Osteoblast (primary cell): ENCODE measurements around the gene IFT22. TPM values are rescaled to one million over a fixed set of nuclear protein-coding genes. Genes with fewer than 3 reads are reported as not detected.
"Not testable (repeated sequence)": the region's sequence is repeated elsewhere in the genome, so short reads cannot be mapped to it uniquely, and the experiment has no call there.

Source experiments
- DNase-seq: peaks from one replicate; pipeline ENCODE4 v3.0.0; 2011; ENCODE audit warnings: low spot score, mixed read lengths; ENCODE audit not compliant: insufficient read length; ENCODE audit errors: missing footprints
- H2AFZ ChIP-seq: 2 replicates; pipeline ENCODE4 v1.6.0; 2011; ENCODE audit warnings: mild to moderate bottlenecking, low read length
- H3K27ac ChIP-seq: 2 replicates; pipeline ENCODE4 v1.5.1; 2011; ENCODE audit warnings: mild to moderate bottlenecking, low read depth, low read length, moderate library complexity
- H3K27me3 ChIP-seq: 2 replicates; pipeline ENCODE4 v1.6.0; 2012; ENCODE audit warnings: mild to moderate bottlenecking, control low read depth, inconsistent platforms, low read length, moderate library complexity; ENCODE audit not compliant: insufficient read depth
- H3K36me3 ChIP-seq: 2 replicates; pipeline ENCODE4 v1.5.1; 2011; ENCODE audit warnings: mild to moderate bottlenecking, low read length, control low read depth, moderate library complexity; ENCODE audit not compliant: insufficient read depth
- H3K4me1 ChIP-seq: 2 replicates; pipeline ENCODE4 v1.5.1; 2011; ENCODE audit warnings: mild to moderate bottlenecking, low read length, control low read depth, moderate library complexity; ENCODE audit not compliant: insufficient read depth
- H3K4me2 ChIP-seq: 2 replicates; pipeline ENCODE4 v1.6.0; 2011; ENCODE audit warnings: mild to moderate bottlenecking, low read length; ENCODE audit not compliant: insufficient read depth
- H3K4me3 ChIP-seq: fragments of 200-600 bp; sonication (generic); 3 replicates; pipeline ENCODE4 v1.5.1; 2012; ENCODE audit warnings: mild to moderate bottlenecking, low read length, inconsistent platforms; ENCODE audit not compliant: insufficient read depth
- H3K79me2 ChIP-seq: 2 replicates; pipeline ENCODE4 v1.6.0; 2012; ENCODE audit warnings: mild to moderate bottlenecking, low read length, control low read depth, inconsistent platforms; ENCODE audit not compliant: insufficient read depth
- H3K9me3 ChIP-seq: 2 replicates; pipeline ENCODE4 v1.5.1; 2011; ENCODE audit warnings: low read depth, low read length, control low read depth
- H4K20me1 ChIP-seq: 2 replicates; pipeline ENCODE4 v1.6.0; 2012; ENCODE audit warnings: mild to moderate bottlenecking, low read length, control low read depth; ENCODE audit not compliant: insufficient read depth
- CTCF ChIP-seq: IDR thresholded peaks from 2 replicates; pipeline ENCODE4 v1.5.1; 2011; ENCODE audit warnings: mild to moderate bottlenecking, low read depth, low read length, moderate library complexity; ENCODE audit errors: extremely low read depth
- total RNA-seq: library from RNA; depleted of rRNA; stranded (reverse); fragments of >200 nt; gene quantifications from 2 replicates; pipeline ENCODE4 v1.2.3, GENCODE V29; 2012

IFT22 gene
- total RNA-seq, 1 donor: 35.8 TPM

DNA sequence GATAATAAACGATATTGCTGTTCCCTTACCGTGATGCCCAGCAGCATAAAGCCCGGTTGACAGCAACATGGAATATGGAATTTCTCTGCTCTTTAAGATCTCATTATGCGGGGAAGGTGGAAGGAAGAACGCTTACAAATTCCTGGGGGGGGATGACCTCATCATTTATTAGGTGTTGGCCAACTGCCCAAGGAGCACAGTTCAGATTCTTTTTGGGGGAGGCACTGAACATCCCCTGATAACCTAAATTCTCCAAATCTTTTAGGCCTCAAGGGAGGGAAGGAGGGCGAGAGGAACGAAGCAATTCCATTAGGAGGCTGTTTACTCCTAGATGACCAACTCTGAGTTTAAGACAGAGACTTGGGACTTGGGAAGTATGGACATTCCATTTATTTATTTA is 35.8 kb upstream of the IFT22 start:
- Histone ChIP-seq H3K79me2 (no peaks in the 10 kb centered on the region), H4K20me1 (no peaks in the 10 kb centered on the region), H3K4me3 (no peak overlapping the region), H3K9me3 (no peaks in the 10 kb centered on the region), H3K4me2 (no peak overlapping the region), H3K36me3 (no peaks in the 10 kb centered on the region), H3K27me3 (peaks cover 8% of the 10 kb centered on the region), H3K27ac (no peak overlapping the region), H3K4me1 (no peaks in the 10 kb centered on the region), H2AFZ (no peak overlapping the region)
- DNase-seq: peak; percentile 76
- TF ChIP-seq CTCF: no peak

GRCh38 chr7:101352920-101353308 is 31.3 kb upstream of the IFT22 start:
- Histone ChIP-seq H2AFZ (no peak overlapping the region), H3K4me3 (no peak overlapping the region), H3K36me3 (no peaks in the 10 kb centered on the region), H3K4me1 (no peaks in the 10 kb centered on the region), H3K9me3 (no peaks in the 10 kb centered on the region), H3K27ac (no peak overlapping the region), H3K27me3 (no peaks in the 10 kb centered on the region), H3K79me2 (no peaks in the 10 kb centered on the region), H4K20me1 (no peaks in the 10 kb centered on the region), H3K4me2 (no peak overlapping the region)
- no peak for TF ChIP-seq CTCF
- DNase-seq: no peak

DNA sequence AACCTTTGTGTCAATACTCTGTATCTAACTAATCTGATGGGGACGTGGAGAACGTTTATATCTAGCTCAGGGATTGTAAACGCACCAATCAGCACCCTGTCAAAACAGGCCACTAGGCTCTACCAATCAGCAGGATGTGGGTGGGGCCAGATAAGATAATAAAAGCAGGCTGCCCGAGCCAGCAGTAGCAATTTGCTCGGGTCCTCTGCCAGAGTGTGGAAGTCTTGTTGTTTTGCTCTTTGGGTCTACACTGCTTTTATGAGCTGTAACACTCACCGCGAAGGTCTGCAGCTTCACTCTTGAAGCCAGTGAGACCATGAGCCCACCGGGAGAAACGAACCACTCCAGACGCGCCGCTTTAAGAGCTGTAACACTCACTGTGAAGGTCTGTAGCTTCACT is 27.7 kb upstream of the IFT22 start:
- H3K9me3 ChIP-seq, H3K4me3 ChIP-seq, H3K36me3 ChIP-seq, H3K27me3 ChIP-seq, H3K27ac ChIP-seq, H3K79me2 ChIP-seq, DNase-seq, H4K20me1 ChIP-seq, H2AFZ ChIP-seq, H3K4me2 ChIP-seq, H3K4me1 ChIP-seq: not testable (repeated sequence)

- not testable (repeated sequence) for H3K36me3 ChIP-seq, H4K20me1 ChIP-seq, H3K27me3 ChIP-seq, H3K4me1 ChIP-seq, DNase-seq, H3K9me3 ChIP-seq, H3K79me2 ChIP-seq, H3K4me3 ChIP-seq, H3K27ac ChIP-seq, H3K4me2 ChIP-seq, H2AFZ ChIP-seq
Measured at GRCh38 chr7:101348456-101349067, 26.9 kb upstream of the IFT22 start.

GRCh38 chr7:101347477-101347876 is 25.9 kb upstream of the IFT22 start:
- H3K27ac ChIP-seq: no peak overlapping the region
- no peak for DNase-seq
- no peak overlapping the region for H3K4me2 ChIP-seq
- H4K20me1 ChIP-seq: no peaks in the 10 kb centered on the region
- H3K27me3 ChIP-seq: peaks cover 3% of the 10 kb centered on the region
- no peaks in the 10 kb centered on the region for H3K79me2 ChIP-seq
- H2AFZ ChIP-seq: no peak overlapping the region
- no peaks in the 10 kb centered on the region for H3K36me3 ChIP-seq
- H3K4me3 ChIP-seq: no peak overlapping the region
- H3K9me3 ChIP-seq: no peaks in the 10 kb centered on the region
- no peaks in the 10 kb centered on the region for H3K4me1 ChIP-seq
- no peak for TF ChIP-seq CTCF
